ENCODE data around the gene APOL6. TPM values are rescaled to one million over a fixed set of nuclear protein-coding genes. Genes with fewer than 3 reads are reported as not detected.

Gene APOL6
- total and polyA plus RNA-seq, 9 of the 15 experiments (the other 6 are each of a cell fraction or from before 2014, with no cell fraction given) = 0.29 to 1.2 (median 0.70) TPM

- FAIRE-seq (no peak), ATAC-seq (no peak), DNase-seq (ENCODE audit: extremely low read depth in 1 of 4, low spot score in 3 of 4) (no peak)
- Histone ChIP-seq H3K36me3 (ENCODE audit: control insufficient read depth, insufficient read depth, low read length) (no peaks in the 10 kb centered on the region), H3K27me3 (ENCODE audit: control insufficient read depth in 2 of 2, insufficient read depth in 2 of 2, low read length in 2 of 2) (peaks cover 0 to 22% of the 10 kb centered on the region in 2 experiments; a peak in 1 of 5 replicates), H3K9me1 (ENCODE audit: control insufficient read depth, insufficient read depth, low read length) (no peaks in the 10 kb centered on the region), H3K79me2 (ENCODE audit: control insufficient read depth, insufficient read depth, low read length) (no peaks in the 10 kb centered on the region), H3K4me2 (ENCODE audit: insufficient read depth, low read length) (no peak overlapping the region), H2AFZ (ENCODE audit: low read depth, low read length) (no peak overlapping the region), H3K4me1 (replicated peaks in 1 of 2; ENCODE audit: control insufficient read depth in 2 of 2, insufficient read depth in 2 of 2, low read length in 2 of 2) (no peaks in the 10 kb centered on the region), H3K9me3 (replicated peaks; ENCODE audit: control insufficient read depth, insufficient read depth, low read depth, low read length) (no peaks in the 10 kb centered on the region), H3K9ac (ENCODE audit: insufficient read depth in 1 of 2, low read depth in 2 of 2, low read length in 2 of 2) (no peak overlapping the region), H4K20me1 (replicated peaks; ENCODE audit: control insufficient read depth, insufficient read depth, low read length) (no peaks in the 10 kb centered on the region), H3K27ac (ENCODE audit: extremely low read depth, low read depth, low read length) (no peak overlapping the region), H3K4me3 (no peak overlapping the region)
- BruUV-seq (replicated peaks) = no TSS peak
- CTCF ChIA-PET (ENCODE audit: low intra/inter-chr PET ratio) = no interaction called here
- no peak for TF ChIP-seq NFIC (IDR thresholded peaks at IDR 0.05)
- TF ChIP-seq HDAC2 (IDR thresholded peaks at IDR 0.05) = no peak
- TF ChIP-seq MTA3 (IDR thresholded peaks at IDR 0.05; ENCODE audit: borderline replicate concordance) = no peak
- TF ChIP-seq ETS1 (conservative IDR thresholded peaks at IDR 0.05; ENCODE audit: control insufficient read depth, low read depth, low read length) = no peak
- TF ChIP-seq TEAD4 (IDR thresholded peaks at IDR 0.05; ENCODE audit: low read length) = no peak
- no peak for TF ChIP-seq TEAD4 (CRISPR knock-in tag; IDR thresholded peaks at IDR 0.05; ENCODE audit: borderline replicate concordance)
- TF ChIP-seq ARHGAP35 (IDR thresholded peaks at IDR 0.05; ENCODE audit: partially characterized antibody) = no peak
- TF ChIP-seq GATA2 (CRISPR knock-in tag; IDR thresholded peaks at IDR 0.05) = no peak
- no peak for TF ChIP-seq ZNF280A (IDR thresholded peaks at IDR 0.05; ENCODE audit: low read depth, partially characterized antibody)
- no peak for TF ChIP-seq CSDE1 (IDR thresholded peaks at IDR 0.05)
- no peak for TF ChIP-seq PTRF (tag; IDR thresholded peaks at IDR 0.05)
- TF ChIP-seq IFI16 (CRISPR knock-in tag; IDR thresholded peaks at IDR 0.05) = no peak
- TF ChIP-seq PML (IDR thresholded peaks at IDR 0.05; ENCODE audit: low read length) = no peak
- TF ChIP-seq ZC3H4 (CRISPR knock-in tag; IDR thresholded peaks at IDR 0.05; ENCODE audit: borderline replicate concordance) = no peak
- TF ChIP-seq ZNF449 (CRISPR knock-in tag; IDR thresholded peaks at IDR 0.05) = no peak
- in situ Hi-C loops (cut with MboI) (no loop called here), intact Hi-C loops (cut with micrococcal nuclease) (no loop called here)
- POLR2A ChIA-PET = interaction anchor here (0.7 kb wide), 1 partner anchor 12 kb away, joined by 5 read pairs; no protein-coding TSS in a partner anchor
- WGBS (ENCODE audit: insufficient coverage, low coverage, missing lambda C conversion rate) = 5% methylated on average over 7 of the region's 7 CpGs
Measured at GRCh38 chr22:35641494-35642120, 6.6 kb upstream of the APOL6 start.
